Hematopoietic multipotent progenitor cell treated with erythropoietin and hydrocortisone succinate and interleukin-3 and kit ligand, for 15 days (in vitro differentiated cells): ENCODE results near the gene TBC1D2B.

Experiments used
- DNase-seq: peaks from one replicate; pipeline ENCODE4 v3.0.0-alpha.2; 2015; ENCODE audit warnings: low spot score

The TBC1D2B gene

DNA sequence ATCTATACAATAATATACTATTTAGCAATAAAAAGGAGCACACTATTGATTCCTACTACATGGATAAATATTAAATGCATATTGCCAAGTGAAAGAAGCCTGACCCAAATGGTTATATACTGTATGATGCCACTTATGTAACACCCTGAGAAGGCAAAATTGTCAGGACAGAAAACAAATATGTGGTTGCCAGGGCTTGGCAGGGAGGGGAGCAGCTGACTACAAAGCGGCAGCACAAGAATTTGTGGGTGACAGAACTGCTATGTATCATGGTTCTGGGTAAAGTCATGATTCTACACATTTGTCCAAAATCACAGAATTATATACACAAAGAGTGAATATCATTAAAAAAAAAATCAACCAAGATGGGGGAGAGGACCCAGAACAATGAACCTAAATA is 22.5 kb downstream of the TBC1D2B start:
- DNase-seq, result no peak

GRCh38 chr15:78054518-78054917 is 23.0 kb downstream of the TBC1D2B start:
- DNase-seq, result no peak

DNA sequence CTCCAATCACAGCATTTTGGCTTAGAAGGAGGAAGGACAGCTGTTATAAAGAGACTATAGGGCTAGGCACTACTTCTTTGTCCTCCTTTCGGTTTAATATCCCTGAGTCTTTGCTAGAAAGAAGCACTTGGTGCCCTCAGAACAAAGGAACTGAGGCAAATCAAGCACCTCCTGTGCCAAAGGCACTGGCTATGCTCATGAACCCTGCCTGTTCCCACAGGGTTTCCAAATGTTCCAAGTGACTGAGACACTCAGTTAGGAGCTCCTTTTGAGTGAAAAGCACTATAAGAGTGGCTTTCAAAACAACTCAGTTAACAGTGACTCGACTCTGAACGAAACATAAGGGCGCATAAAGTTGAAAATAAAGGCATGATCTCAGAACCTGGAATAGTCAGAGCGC is 25.0 kb downstream of the TBC1D2B start:
- DNase-seq, result no peak

- DNase-seq, result no peak
Measured at GRCh38 chr15:78052001-78052401, 25.5 kb downstream of the TBC1D2B start.

GRCh38 chr15:78051596-78051995 is 25.9 kb downstream of the TBC1D2B start:
- DNase-seq, result no peak

DNA sequence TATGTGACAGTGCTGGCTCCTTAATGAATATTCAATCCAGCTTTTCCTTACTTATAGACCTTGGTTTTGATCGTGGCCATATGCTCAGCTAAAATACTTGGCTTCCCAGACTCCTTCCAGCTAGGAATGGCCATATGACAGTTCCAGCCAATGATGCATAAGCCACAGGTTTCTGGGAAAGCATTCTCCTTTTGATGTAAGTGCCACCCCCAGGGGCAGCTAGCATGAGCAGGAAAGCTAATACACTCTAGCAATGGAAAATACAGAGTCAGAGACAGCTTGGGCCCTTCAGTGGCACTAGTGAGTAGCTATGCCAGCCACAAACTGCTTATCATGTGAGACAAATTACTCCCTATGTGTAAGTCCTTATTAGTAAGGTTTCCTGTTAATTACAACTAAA is 26.7 kb downstream of the TBC1D2B start:
- DNase-seq, result no peak

DNA sequence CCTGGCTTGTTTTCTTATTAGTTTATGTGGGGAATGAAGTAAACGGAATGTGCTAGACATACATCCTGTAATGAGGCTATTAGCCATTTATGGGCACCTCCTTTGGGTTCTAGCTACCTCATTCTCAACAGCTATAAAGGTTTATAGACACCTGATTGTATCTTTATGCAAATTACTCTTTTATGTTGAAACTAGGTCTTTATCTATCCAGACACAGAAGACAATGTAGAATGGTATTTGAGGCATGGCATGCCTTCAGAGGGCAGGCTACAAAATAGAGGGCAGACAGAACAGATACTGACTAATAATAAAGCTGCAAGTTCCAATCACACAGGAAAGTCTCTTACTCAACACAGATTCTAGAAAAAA is 27.1 kb downstream of the TBC1D2B start:
- DNase-seq, result no peak

DNA sequence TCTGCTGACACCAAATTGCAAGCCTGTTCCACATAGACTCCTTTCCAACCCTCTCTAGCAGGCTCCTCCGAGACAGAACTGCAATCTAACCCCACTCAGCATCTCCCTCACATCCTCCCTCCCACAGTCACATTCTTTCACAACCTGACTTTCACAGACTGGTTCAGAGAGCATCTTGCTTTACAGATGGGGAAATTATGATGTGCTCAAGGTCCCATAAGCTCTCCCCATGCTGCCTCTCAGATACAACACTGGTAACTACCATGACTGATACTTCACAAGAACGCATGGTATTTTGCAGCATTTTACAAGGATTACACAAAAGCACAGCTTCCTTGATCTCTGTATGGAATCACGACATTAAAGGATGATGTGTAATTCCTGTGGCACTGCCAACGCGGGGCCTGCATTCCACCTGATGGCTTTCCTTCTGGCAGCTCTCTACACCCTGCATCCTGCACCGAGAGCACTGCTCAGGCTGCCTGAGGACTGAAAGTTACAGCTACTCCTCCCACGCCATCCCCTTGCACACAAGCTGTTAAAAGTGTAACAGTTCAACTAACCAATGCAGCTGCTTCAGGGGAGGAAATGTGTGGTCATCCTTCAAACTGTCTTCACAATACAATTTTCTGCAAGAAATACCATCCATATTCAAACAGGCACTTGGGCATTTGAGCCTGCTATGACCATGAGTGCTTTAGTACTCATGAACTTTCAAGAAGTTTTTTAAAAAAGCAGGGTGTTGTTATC is 27.6 kb downstream of the TBC1D2B start:
- DNase-seq, result no peak

DNA sequence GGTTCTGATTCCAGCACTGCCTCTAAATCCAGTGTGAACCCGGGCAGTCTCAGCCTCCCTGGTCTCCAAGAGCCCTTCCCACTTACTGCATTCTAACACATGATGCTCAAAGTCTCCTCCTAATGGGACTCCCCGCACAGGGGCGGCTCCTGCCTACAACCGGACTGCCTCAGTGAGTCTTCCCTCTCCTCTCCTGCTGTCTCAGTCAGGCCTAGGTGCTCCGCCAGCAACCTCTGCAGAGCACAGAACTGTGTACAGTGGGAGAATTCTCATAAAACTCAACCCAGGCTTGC is 28.9 kb downstream of the TBC1D2B start:
- no peak for DNase-seq

DNA sequence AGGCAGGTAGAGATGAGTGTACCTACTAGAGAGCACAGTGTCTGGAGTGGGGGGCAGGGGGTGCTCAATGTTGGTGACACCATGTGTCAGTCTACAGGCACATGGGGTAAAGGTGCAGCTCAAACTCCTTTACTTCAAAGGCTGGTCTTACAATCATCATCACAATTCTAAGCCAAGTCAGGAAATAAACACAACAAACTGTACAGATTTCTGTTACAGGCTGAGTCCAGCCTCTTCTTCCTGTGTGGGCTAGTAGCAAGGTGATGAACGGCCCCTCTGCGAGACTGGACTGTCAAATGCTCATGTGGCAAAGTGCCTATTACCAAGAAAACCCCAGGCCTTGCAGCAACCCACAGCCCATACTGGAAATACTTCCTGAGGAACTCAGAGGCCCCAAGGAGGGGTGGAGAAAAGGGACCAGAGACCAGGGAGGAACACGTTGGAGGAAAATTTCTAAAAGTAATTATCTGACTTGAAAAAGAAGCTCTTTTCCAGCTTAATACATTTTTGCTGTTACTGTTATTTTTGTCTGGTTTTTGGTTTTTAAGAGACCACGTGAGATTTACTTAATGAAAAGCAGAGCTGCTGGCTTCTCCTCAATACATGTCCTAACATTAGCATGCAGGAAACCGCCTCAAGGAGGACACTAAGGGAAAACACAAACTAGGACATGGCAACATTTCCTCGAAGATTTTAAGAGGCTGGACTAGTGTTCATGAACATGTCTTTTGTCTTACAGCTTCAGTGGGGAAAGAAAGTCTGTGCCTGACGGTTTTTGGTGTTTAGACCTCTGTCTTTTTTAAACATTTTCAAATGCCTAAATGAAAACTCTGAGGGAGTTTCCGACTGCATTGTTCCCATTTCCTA is 29.5 kb downstream of the TBC1D2B start:
- DNase-seq, result no peak

- no peak for DNase-seq
Measured at GRCh38 chr15:78046796-78047341, 30.6 kb downstream of the TBC1D2B start.

GRCh38 chr15:78045189-78045588 is 32.3 kb downstream of the TBC1D2B start:
- DNase-seq, result no peak

- no peak for DNase-seq
Measured at GRCh38 chr15:78044407-78045155, 32.9 kb downstream of the TBC1D2B start.

DNA sequence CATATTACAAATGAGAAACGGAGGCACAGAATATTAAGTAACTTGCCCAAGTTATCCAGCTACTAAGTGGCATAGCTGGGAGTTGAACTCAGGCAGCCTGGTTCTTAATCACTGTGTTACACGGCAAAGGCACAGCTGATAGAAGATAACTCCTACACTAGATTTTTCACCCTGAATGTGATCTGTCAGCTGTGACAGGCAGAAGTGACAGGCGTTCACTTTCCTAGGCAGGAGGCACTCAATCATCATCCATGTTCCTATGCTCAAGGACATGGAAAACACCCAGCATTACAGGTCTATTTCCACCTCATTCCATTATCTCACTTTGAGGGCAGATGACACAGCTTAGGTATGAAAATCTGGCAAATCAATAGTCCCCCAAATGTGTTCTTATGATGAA is 35.6 kb downstream of the TBC1D2B start:
- no peak for DNase-seq

DNA sequence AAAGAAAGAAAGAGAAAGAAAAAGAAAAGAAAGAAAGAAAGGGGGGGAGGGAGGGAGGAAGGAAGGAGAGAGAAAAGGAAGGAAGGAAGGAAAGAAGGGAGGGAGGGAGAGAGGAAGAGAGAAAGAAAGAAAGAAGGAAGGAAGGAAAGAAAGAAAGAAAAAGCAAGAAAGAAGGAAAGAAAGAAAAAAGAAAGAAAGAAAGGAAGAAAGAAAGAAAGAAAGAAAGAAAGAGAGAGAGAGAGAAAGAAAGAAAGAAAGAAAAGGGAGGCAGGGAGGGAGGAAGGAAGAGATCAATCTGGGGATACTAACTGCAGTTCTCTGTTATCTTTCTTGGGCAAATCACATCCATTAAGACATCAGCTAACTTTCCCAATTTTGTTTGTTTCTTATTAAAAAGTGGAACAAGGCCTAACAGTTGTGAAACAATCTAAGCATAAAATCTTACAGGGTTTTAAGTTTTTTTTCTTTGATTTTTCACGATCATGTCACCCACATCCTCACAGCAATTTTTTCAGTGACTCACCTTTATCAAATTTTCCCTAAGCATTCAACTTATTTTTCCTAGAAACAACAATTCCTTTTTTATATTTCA is 36.8 kb downstream of the TBC1D2B start:
- DNase-seq, result no peak

GRCh38 chr15:78038585-78039247 is 38.8 kb downstream of the TBC1D2B start:
- DNase-seq, result no peak

DNA sequence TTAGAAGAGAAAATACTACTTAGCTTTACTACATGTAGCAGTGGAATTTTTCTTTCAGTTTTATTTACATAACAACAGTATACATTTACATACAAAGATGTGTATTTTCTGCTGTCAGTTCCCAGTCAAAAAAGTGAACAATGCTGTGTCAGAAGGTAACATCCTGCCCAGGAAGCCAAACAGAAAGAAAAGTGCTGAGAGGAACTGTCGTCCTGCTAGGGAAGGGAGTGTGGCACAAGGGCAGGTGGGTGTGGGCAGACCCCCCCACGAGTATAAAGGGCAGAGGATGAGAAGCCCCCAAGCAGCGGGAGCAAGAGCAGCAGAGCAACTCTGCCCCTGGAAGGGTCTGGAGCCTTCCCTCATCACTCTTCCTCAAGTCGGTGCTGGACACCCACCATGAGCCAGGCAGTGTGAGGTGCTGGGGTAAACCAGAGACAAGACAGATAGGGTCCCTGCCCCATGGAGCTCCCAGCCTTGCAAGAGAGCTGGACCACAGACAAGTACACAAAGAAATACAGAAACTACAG is 39.7 kb downstream of the TBC1D2B start:
- DNase-seq, result no peak

- DNase-seq, result no peak
Measured at GRCh38 chr15:78037328-78037727, 40.2 kb downstream of the TBC1D2B start.

- no peak for DNase-seq
Measured at GRCh38 chr15:78035861-78036476, 41.5 kb downstream of the TBC1D2B start.

DNA sequence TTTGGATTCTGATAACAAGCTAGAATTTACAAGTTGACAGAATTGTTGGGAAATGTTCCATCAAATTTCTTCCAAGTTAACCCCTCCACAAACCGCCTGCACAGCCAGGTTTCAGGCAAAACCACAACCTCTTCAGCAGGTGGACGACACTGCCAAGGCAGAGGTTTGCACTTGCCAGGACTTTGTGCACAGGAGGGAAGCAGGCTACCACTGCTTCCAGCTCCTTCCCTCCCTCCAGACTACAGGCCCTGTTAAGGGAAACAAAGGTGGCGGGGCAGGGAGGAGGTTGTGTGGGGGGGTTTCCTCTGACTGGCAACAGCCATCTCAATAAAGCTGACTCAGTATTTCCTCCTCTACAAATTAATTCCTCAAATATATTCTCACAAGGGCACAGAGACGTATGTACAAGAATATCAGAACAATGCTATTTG is 42.2 kb downstream of the TBC1D2B start:
- no peak for DNase-seq
